ENCODE data around the gene FAM89B. TPM values are rescaled to one million over a fixed set of nuclear protein-coding genes. Genes with fewer than 3 reads are reported as not detected.

FAM89B gene
- total and polyA plus RNA-seq, 7 donors: 59.0 to 112 (median 67.4) TPM

DNA sequence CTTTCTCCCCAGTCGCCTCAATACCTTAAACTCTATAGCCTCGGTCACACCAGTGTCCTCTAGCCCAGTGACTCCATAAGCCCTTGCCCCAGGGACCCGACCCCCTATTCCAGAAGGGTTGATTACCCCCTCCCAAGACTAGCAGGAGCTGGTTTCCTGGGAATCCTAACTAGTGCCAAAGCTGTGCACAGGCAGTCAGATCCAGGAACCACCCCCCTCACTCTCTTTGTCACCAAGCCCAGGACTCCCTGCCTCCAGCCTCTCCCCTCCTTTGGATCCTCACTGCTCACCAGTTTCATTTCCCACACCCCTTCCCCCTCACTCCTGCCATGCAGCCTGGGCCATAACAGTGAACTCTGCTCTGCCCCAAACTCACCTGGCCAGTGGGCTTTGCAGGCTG lies 23.9 kb upstream of the FAM89B start:
- Histone ChIP-seq H3K36me3 (ENCODE audit: insufficient read depth in 1 of 2, low read depth in 1 of 2) (peaks cover 0 to 74% of the 10 kb centered on the region in 2 donors), H3K4me1 (peaks cover 5% of the 10 kb centered on the region), H3K27me3 (ENCODE audit: insufficient read depth in 3 of 3, low read length in 2 of 3) (no peaks in the 10 kb centered on the region), H3K9me3 (no peaks in the 10 kb centered on the region), H3K27ac (no peak overlapping the region), H3K4me3 (no peak overlapping the region)
- TF ChIP-seq CTCF (IDR thresholded peaks at IDR 0.05): no peak
- intact Hi-C loops (cut with DNase I): no loop called here
- ATAC-seq (no peak), DNase-seq (no peak)
- 89 to 93% (median 92%) methylated on average over 3 of the region's 3 CpGs for WGBS, 3 donors

GRCh38 chr11:65549096-65549495 lies 23.2 kb upstream of the FAM89B start:
- DNase-seq: no peak
- Histone ChIP-seq H3K27ac (no peak overlapping the region), H3K4me1 (peaks cover 5% of the 10 kb centered on the region), H3K4me3 (no peak overlapping the region), H3K9me3 (no peaks in the 10 kb centered on the region), H3K36me3 (ENCODE audit: insufficient read depth in 1 of 2, low read depth in 1 of 2) (peaks cover 0 to 75% of the 10 kb centered on the region in 2 donors), H3K27me3 (ENCODE audit: insufficient read depth in 3 of 3, low read length in 2 of 3) (no peaks in the 10 kb centered on the region)
- intact Hi-C loops (cut with DNase I): no loop called here
- no peak for ATAC-seq
- WGBS, 3 donors: 95 to 97% (median 96%) methylated on average over 3 of the region's 3 CpGs
- no peak for TF ChIP-seq CTCF (IDR thresholded peaks at IDR 0.05)

DNA sequence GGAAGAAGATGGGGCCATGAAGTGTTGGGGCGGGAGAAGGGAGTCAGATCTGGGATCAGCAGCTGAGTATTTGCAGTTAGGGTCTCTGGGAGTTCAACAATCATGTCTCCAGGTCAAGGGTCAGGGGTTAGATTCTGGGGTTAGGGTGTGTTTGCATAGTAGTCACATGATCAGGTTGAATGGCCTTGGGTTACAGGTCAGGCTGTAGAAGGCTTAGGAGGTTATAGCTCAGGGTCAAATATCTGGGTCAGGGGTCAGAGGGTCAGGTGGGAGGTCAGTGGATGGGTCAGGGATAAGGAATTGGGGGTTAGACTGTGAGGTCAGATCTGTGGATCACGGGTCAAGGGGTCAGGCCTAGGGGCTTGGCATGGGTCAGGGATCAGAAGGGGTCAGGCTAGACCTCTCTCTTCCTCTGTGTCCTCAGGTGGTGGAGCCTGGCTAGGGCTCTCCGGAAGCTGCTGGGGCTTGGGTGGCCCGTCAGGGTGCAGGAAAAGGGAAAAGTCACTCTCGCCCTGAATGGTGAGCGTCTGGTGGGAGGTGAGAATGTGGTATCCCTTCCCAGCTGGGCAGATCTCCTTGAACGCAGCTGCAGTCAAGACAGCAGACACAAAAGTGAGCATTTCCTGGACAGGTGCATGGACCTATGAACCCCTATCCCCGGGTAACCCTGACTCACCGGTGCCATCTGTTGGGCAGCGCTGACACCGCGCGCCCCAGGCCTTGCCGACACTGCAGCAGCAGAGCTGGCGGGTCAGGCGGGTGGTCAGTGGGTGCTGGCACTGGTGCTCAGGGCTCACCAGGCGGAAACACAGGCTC lies 20.6 kb upstream of the FAM89B start:
- peak; percentile 54 to 80 (median 70) for ATAC-seq
- H3K27ac ChIP-seq: no peak overlapping the region
- peak in 1 of 2 donors; percentile 74 for DNase-seq
- H3K4me3 ChIP-seq: no peak overlapping the region
- H3K27me3 ChIP-seq (ENCODE audit: insufficient read depth in 3 of 3, low read length in 2 of 3): no peaks in the 10 kb centered on the region
- H3K9me3 ChIP-seq: no peaks in the 10 kb centered on the region
- intact Hi-C loops (cut with DNase I): no loop called here
- 42 to 55% (median 51%) methylated on average over 17 of the region's 17 CpGs for WGBS, 3 donors
- H3K36me3 ChIP-seq (ENCODE audit: insufficient read depth in 1 of 2, low read depth in 1 of 2): peaks cover 0 to 61% of the 10 kb centered on the region in 2 donors
- peaks cover 24% of the 10 kb centered on the region for H3K4me1 ChIP-seq
- peak; percentile 35 for TF ChIP-seq CTCF (IDR thresholded peaks at IDR 0.05)

DNA sequence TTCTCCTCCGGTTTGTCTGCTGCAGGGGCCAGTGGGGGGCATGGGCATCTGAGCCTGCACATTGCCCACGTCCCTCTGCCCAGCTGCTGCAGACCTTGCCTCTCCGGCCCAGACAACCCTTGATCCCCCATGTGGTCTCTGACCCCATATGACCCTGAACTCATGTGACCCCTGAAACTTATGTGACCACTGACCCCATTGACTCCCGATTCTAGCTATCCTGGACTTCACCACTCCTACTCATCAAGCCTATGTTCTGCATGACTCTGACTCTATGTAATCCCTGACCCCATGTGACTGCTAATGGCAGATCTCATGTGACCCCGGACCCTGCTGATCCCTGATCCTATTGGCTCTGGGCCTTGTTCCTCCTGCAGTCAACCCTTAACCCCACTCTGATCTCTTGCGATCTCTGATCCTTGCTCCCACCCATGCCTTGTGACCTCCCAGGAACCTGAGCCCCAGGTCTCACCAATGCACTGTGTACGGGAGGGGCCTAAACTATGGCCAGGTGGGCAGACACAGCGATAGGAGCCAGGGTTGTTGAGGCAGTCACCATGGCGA lies 19.9 kb upstream of the FAM89B start:
- 58 to 78% (median 65%) methylated on average over 9 of the region's 9 CpGs for WGBS, 3 donors
- TF ChIP-seq CTCF (IDR thresholded peaks at IDR 0.05): no peak
- Histone ChIP-seq H3K27ac (no peak overlapping the region), H3K4me1 (peaks cover 25% of the 10 kb centered on the region), H3K9me3 (no peaks in the 10 kb centered on the region), H3K4me3 (no peak overlapping the region), H3K27me3 (ENCODE audit: insufficient read depth in 3 of 3, low read length in 2 of 3) (no peaks in the 10 kb centered on the region), H3K36me3 (ENCODE audit: insufficient read depth in 1 of 2, low read depth in 1 of 2) (peaks cover 0 to 56% of the 10 kb centered on the region in 2 donors)
- DNase-seq (no peak), ATAC-seq (peak in 2 of 4 donors; percentile 2 to 13)
- intact Hi-C loops (cut with DNase I): no loop called here

Measured in psoas muscle (tissue), 8 donors.